Gastrocnemius medialis (tissue), 4 donors: ENCODE results near the gene TMEM218.
"Not testable (repeated sequence)": the region's sequence is repeated elsewhere in the genome, so short reads cannot be mapped to it uniquely, and the experiment has no call there.

Source experiments
- CTCF ChIP-seq, 5 experiments: fragments of 450-650 bp in 3 of 5; fragments of 200-600 bp in 2 of 5; sonication (generic) in 2 of 5; IDR thresholded peaks in 4 of 5; conservative IDR thresholded peaks in 1 of 5; 1 replicate in 4 of 5; 2 replicates in 1 of 5; pipeline ENCODE4 v1.5.1; 2016 to 2019; ENCODE audit warnings: antibody characterized with exemption in 5 of 5, mild to moderate bottlenecking in 3 of 5, moderate library complexity in 3 of 5
- POLR2A ChIP-seq, 2 donors: fragments of 450-650 bp; IDR thresholded peaks; one replicate each; pipeline ENCODE4 v1.6.1; 2017; ENCODE audit warnings: antibody characterized with exemption in 2 of 2, mild to moderate bottlenecking in 2 of 2, moderate library complexity in 2 of 2

- not testable (repeated sequence) for TF ChIP-seq CTCF (IDR thresholded peaks at IDR 0.05 in 4 of 5, conservative IDR thresholded peaks at IDR 0.05 in 1 of 5); POLR2A (IDR thresholded peaks at IDR 0.05)
Measured at GRCh38 chr11:125056111-125056510, 55.3 kb downstream of the TMEM218 start.
